HepG2 (cell line): Measurements from ENCODE around the gene KIAA2012. TPM values are rescaled to one million over a fixed set of nuclear protein-coding genes. Genes with fewer than 3 reads are reported as not detected.

Experiments
- ATAC-seq: fragments of 200-7000 bp; cut with Tn5 transposase; 3 replicates; pipeline ENCODE4 v1.9.1; 2020; ENCODE audit warnings: mild to moderate bottlenecking, moderate library complexity
- BruUV-seq: library from RNA; stranded (reverse); fragments of 400-500 nt; replicated peaks from 2 replicates; lab custom pipeline; 2021; lab: Mats Ljungman, UMichigan
- CTCF ChIA-PET: fragments of 300-600 bp; formaldehyde crosslinking; extraction: SDS; loops from one replicate; lab custom pipeline; 2021; ENCODE audit warnings: low total read pairs, inconsistent platforms, low intra/inter-chr PET ratio; lab: Yijun Ruan, JAX
- POLR2A ChIA-PET: fragments of 350-600 bp; sonication (Branson Sonifier 250); formaldehyde crosslinking; loops from one replicate; lab custom pipeline; 2020; ENCODE audit warnings: antibody characterized with exemption, inconsistent platforms; lab: Yijun Ruan, JAX
- DNase-seq: peaks from one replicate; pipeline ENCODE4 v3.0.0-alpha.2; 2015; ENCODE audit warnings: low spot score
- FAIRE-seq: peaks from 3 replicates; lab custom pipeline; 2011; peaks lifted over from hg19 to GRCh38; lab: Jason Lieb, UNC
- H2AFZ ChIP-seq: one replicate; pipeline ENCODE4 v1.6.1; 2011; ENCODE audit warnings: low read length, inconsistent platforms
- H3K27ac ChIP-seq: fragments of 300-600 bp; 3 replicates; pipeline ENCODE4 v1.8.0; 2011; ENCODE audit warnings: mixed run types, mild to moderate bottlenecking, mixed read lengths, low read length, inconsistent platforms; ENCODE audit not compliant: insufficient read depth; ENCODE audit errors: extremely low read length
- H3K27me3 ChIP-seq, 2 experiments: fragments of 200-600 bp in 1 of 2; 2 replicates in 1 of 2; 3 replicates in 1 of 2; pipeline versions ENCODE4 v1.6.0 to v1.8.0; 2011; ENCODE audit warnings: low read length in 2 of 2, mild to moderate bottlenecking in 2 of 2, moderate library complexity in 2 of 2, inconsistent platforms in 1 of 2; ENCODE audit not compliant: insufficient read depth in 2 of 2, control insufficient read depth in 1 of 2
- H3K36me3 ChIP-seq, 2 experiments: fragments of 200-600 bp in 1 of 2; replicated peaks in 1 of 2; 2 replicates in 1 of 2; 3 replicates in 1 of 2; pipeline versions ENCODE4 v1.5.1 to v1.8.0; 2011; ENCODE audit warnings: low read length in 2 of 2, inconsistent platforms in 1 of 2; ENCODE audit not compliant: insufficient read depth in 2 of 2, control insufficient read depth in 1 of 2
- H3K4me1 ChIP-seq: 2 replicates; pipeline ENCODE4 v1.5.1; 2012; ENCODE audit warnings: low read length, inconsistent platforms; ENCODE audit not compliant: insufficient read depth
- H3K4me2 ChIP-seq: 2 replicates; pipeline ENCODE4 v1.6.0; 2011; ENCODE audit warnings: low read depth, low read length, inconsistent platforms
- H3K4me3 ChIP-seq, 3 experiments: fragments of 200-600 bp in 1 of 3; sonication (generic), shearing (Covaris generic) in 1 of 3; replicated peaks in 1 of 3; 2 replicates each; pipeline ENCODE4 v1.5.1; 2011 to 2016; ENCODE audit warnings: low read length in 3 of 3, inconsistent platforms in 2 of 3, low read depth in 2 of 3, mild to moderate bottlenecking in 2 of 3, control low read depth in 1 of 3, mixed read lengths in 1 of 3; ENCODE audit not compliant: insufficient read depth in 1 of 3
- H3K79me2 ChIP-seq: one replicate; pipeline ENCODE4 v1.6.1; 2011; ENCODE audit warnings: low read length, inconsistent platforms; ENCODE audit not compliant: insufficient read depth
- H3K9ac ChIP-seq: 2 replicates; pipeline ENCODE4 v1.6.0; 2011; ENCODE audit warnings: mild to moderate bottlenecking, low read depth, low read length, inconsistent platforms; ENCODE audit not compliant: insufficient read depth
- H3K9me3 ChIP-seq: 2 replicates; pipeline ENCODE4 v1.5.1; 2012; ENCODE audit warnings: mild to moderate bottlenecking, low read length
- H4K20me1 ChIP-seq: 2 replicates; pipeline ENCODE4 v1.6.0; 2011; ENCODE audit warnings: inconsistent platforms, mild to moderate bottlenecking, low read length, moderate library complexity; ENCODE audit not compliant: insufficient read depth
- BORCS8-MEF2B ChIP-seq: sonication (generic); formaldehyde crosslinking; IDR thresholded peaks from 2 replicates; pipeline ENCODE4 v1.8.0; 2022; ENCODE audit warnings: mild to moderate bottlenecking, missing genetic modification reagents
- KAT7 ChIP-seq: IDR thresholded peaks from 2 replicates; pipeline ENCODE4 v1.6.1; 2018; ENCODE audit warnings: borderline replicate concordance, missing compliant biosample characterization
- NFRKB ChIP-seq: fragments of 450-650 bp; IDR thresholded peaks from 2 replicates; pipeline ENCODE4 v1.6.1; 2017
- NFYC ChIP-seq: IDR thresholded peaks from 2 replicates; pipeline ENCODE4 v1.6.1; 2016; ENCODE audit warnings: missing genetic modification reagents, missing compliant biosample characterization
- NPAS2 ChIP-seq: sonication (generic); formaldehyde crosslinking; IDR thresholded peaks from 2 replicates; pipeline ENCODE4 v1.8.0; 2022; ENCODE audit warnings: mild to moderate bottlenecking, missing genetic modification reagents, borderline replicate concordance
- RFX1 ChIP-seq: fragments of 450-650 bp; IDR thresholded peaks from 2 replicates; pipeline ENCODE4 v1.6.1; 2017
- TEF ChIP-seq: sonication (generic); formaldehyde crosslinking; IDR thresholded peaks from 2 replicates; pipeline ENCODE4 v1.5.0; 2020; ENCODE audit warnings: missing genetic modification reagents
- TSC22D2 ChIP-seq: sonication (generic); formaldehyde crosslinking; IDR thresholded peaks from 2 replicates; pipeline ENCODE4 v1.5.1; 2020; ENCODE audit warnings: missing genetic modification reagents, mild to moderate bottlenecking, borderline replicate concordance
- ZNF510 ChIP-seq: sonication (generic); formaldehyde crosslinking; IDR thresholded peaks from 2 replicates; pipeline ENCODE4 v1.4.0; 2020; ENCODE audit warnings: low read depth, mild to moderate bottlenecking, missing genetic modification reagents
- WGBS: methylation state at CpG from one replicate; pipeline ENCODE4 v1.1.6; 2017; ENCODE audit warnings: low lambda C conversion rate; 5-methylcytosine and 5-hydroxymethylcytosine counted together
- in situ Hi-C: cut with HindIII; loops from 2 replicates; pipeline ENCODE4 v1.10.0; 2017; ENCODE audit warnings: low pct_unique_long_range_greater_than_20kb; ENCODE audit not compliant: extremely low pct_ligation_motif_present
- intact Hi-C: fragments of 100-400 bp; cut with micrococcal nuclease; formaldehyde crosslinking; loops from one replicate; pipeline ENCODE4 v1.10.0; 2022; ENCODE audit not compliant: unreplicated experiment
- polyA plus RNA-seq, 8 experiments: library from polyadenylated mRNA; depleted of rRNA in 3 of 8; stranded (reverse) in 7 of 8; unstranded in 1 of 8; fragments of >200 nt; fragmentation: Illumina TruSeq in 4 of 8; extraction: Trizol in 4 of 8; gene quantifications; 2 replicates each; pipeline versions ENCODE4 v1.2.1 to v1.2.3, GENCODE V29; 2011 to 2016; ENCODE audit warnings: low read depth in 4 of 8, missing spikeins in 1 of 8, mixed read lengths in 1 of 8; ENCODE audit not compliant: insufficient read depth in 1 of 8
- total RNA-seq, 5 experiments: library from RNA; depleted of rRNA; stranded (reverse); fragments of >200 nt; fragmentation: Illumina TruSeq; extraction: Trizol; gene quantifications; 2 replicates each; pipeline ENCODE4 v1.2.3, GENCODE V29; 2016; ENCODE audit warnings: low read depth in 1 of 5
- TF ChIP-seq, protein P1 (sequence below): sonication (generic); formaldehyde crosslinking; IDR thresholded peaks from 2 replicates; pipeline ENCODE4 v1.5.0; 2020; ENCODE audit warnings: mild to moderate bottlenecking, missing genetic modification reagents, moderate library complexity
- TF ChIP-seq, protein P2 (sequence below): IDR thresholded peaks from 2 replicates; pipeline ENCODE4 v1.6.1; 2016; ENCODE audit warnings: mild to moderate bottlenecking
- TF ChIP-seq, protein P3 (sequence below): sonication (generic); formaldehyde crosslinking; IDR thresholded peaks from 2 replicates; pipeline ENCODE4 v1.5.1; 2020; ENCODE audit warnings: missing genetic modification reagents, mild to moderate bottlenecking, borderline replicate concordance
- TF ChIP-seq, protein P4 (sequence below): sonication (generic); formaldehyde crosslinking; IDR thresholded peaks from 2 replicates; pipeline ENCODE4 v1.5.1; 2020; ENCODE audit warnings: missing genetic modification reagents, mild to moderate bottlenecking, borderline replicate concordance

Gene KIAA2012
- total and polyA plus RNA-seq, 2 of the 13 experiments (the other 11 are each of a cell fraction or from before 2014, with no cell fraction given), result not detected

- TF ChIP-seq, protein P1, sequence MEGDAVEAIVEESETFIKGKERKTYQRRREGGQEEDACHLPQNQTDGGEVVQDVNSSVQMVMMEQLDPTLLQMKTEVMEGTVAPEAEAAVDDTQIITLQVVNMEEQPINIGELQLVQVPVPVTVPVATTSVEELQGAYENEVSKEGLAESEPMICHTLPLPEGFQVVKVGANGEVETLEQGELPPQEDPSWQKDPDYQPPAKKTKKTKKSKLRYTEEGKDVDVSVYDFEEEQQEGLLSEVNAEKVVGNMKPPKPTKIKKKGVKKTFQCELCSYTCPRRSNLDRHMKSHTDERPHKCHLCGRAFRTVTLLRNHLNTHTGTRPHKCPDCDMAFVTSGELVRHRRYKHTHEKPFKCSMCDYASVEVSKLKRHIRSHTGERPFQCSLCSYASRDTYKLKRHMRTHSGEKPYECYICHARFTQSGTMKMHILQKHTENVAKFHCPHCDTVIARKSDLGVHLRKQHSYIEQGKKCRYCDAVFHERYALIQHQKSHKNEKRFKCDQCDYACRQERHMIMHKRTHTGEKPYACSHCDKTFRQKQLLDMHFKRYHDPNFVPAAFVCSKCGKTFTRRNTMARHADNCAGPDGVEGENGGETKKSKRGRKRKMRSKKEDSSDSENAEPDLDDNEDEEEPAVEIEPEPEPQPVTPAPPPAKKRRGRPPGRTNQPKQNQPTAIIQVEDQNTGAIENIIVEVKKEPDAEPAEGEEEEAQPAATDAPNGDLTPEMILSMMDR (CRISPR knock-in tag), result peak; percentile 34; the same call in 1 of the 2 replicates
- no peak for TF ChIP-seq NFRKB
- TF ChIP-seq, all 625 proteins: peak for 6
These were observed 92.2 kb downstream of the KIAA2012 start (continued) for GRCh38 chr2:202165208-202165607.

GRCh38 chr2:202165945-202166344 lies 92.9 kb downstream of the KIAA2012 start:
- Histone ChIP-seq H3K79me2 (no peaks in the 10 kb centered on the region), H3K9me3 (no peaks in the 10 kb centered on the region), H4K20me1 (no peaks in the 10 kb centered on the region), H3K4me1 (peaks cover 14% of the 10 kb centered on the region), H3K27me3 (no peaks in the 10 kb centered on the region; a peak in 1 of 5 replicates), H2AFZ (no peak overlapping the region), H3K27ac (no peak overlapping the region), H3K9ac (no peak overlapping the region), H3K4me2 (no peak overlapping the region), H3K36me3 (no peaks in the 10 kb centered on the region), H3K4me3 (no peak overlapping the region)
- FAIRE-seq (no peak), DNase-seq (no peak), ATAC-seq (no peak)
- 42% methylated on average over 1 of the region's 1 CpG for WGBS
- in situ Hi-C loops (no loop called here), intact Hi-C loops (no loop called here)
- CTCF ChIA-PET, result no interaction called here
- POLR2A ChIA-PET, result no interaction called here
- no TSS peak for BruUV-seq
- TF ChIP-seq TSC22D2 (CRISPR knock-in tag), result no peak
- no peak for TF ChIP-seq TEF (CRISPR knock-in tag)
- TF ChIP-seq NPAS2 (CRISPR knock-in tag), result no peak
- TF ChIP-seq, protein P2, sequence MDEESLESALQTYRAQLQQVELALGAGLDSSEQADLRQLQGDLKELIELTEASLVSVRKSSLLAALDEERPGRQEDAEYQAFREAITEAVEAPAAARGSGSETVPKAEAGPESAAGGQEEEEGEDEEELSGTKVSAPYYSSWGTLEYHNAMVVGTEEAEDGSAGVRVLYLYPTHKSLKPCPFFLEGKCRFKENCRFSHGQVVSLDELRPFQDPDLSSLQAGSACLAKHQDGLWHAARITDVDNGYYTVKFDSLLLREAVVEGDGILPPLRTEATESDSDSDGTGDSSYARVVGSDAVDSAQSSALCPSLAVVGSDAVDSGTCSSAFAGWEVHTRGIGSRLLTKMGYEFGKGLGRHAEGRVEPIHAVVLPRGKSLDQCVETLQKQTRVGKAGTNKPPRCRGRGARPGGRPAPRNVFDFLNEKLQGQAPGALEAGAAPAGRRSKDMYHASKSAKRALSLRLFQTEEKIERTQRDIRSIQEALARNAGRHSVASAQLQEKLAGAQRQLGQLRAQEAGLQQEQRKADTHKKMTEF (CRISPR knock-in tag), result no peak
- TF ChIP-seq, protein P3, sequence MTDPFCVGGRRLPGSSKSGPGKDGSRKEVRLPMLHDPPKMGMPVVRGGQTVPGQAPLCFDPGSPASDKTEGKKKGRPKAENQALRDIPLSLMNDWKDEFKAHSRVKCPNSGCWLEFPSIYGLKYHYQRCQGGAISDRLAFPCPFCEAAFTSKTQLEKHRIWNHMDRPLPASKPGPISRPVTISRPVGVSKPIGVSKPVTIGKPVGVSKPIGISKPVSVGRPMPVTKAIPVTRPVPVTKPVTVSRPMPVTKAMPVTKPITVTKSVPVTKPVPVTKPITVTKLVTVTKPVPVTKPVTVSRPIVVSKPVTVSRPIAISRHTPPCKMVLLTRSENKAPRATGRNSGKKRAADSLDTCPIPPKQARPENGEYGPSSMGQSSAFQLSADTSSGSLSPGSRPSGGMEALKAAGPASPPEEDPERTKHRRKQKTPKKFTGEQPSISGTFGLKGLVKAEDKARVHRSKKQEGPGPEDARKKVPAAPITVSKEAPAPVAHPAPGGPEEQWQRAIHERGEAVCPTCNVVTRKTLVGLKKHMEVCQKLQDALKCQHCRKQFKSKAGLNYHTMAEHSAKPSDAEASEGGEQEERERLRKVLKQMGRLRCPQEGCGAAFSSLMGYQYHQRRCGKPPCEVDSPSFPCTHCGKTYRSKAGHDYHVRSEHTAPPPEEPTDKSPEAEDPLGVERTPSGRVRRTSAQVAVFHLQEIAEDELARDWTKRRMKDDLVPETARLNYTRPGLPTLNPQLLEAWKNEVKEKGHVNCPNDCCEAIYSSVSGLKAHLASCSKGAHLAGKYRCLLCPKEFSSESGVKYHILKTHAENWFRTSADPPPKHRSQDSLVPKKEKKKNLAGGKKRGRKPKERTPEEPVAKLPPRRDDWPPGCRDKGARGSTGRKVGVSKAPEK (CRISPR knock-in tag), result no peak
- TF ChIP-seq, protein P4, sequence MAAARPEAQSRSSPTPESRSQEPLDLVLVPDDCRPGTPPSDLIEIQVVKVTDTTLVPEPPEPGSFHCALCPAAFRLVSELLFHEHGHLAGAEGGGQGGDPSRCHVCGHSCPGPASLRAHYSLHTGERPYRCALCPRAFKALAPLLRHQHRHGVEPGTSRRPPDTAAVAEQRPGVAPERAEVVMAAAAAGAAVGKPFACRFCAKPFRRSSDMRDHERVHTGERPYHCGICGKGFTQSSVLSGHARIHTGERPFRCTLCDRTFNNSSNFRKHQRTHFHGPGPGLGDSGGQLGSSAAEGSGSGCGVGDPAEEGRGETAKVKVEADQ (CRISPR knock-in tag), result no peak
- no peak for TF ChIP-seq RFX1
- no peak for TF ChIP-seq KAT7 (CRISPR knock-in tag)
- TF ChIP-seq ZNF510 (CRISPR knock-in tag), result no peak
- TF ChIP-seq NFYC (CRISPR knock-in tag), result no peak
- TF ChIP-seq BORCS8-MEF2B (CRISPR knock-in tag), result no peak
